ENCODE measurements around the gene LOX.

The LOX gene

GRCh38 chr5:122078116-122079110 is at the start of gene LOX:
TSS of gene LOX (minus strand) at chr5:122078259. CDS start at chr5:122077985, 274 bp downstream.
- peak; percentile 95 for DNase-seq (ENCODE audit: low read depth)

GRCh38 chr5:122126756-122127321 is 48.8 kb upstream of the LOX start:
- DNase-seq (ENCODE audit: low read depth) = no peak

GRCh38 chr5:122126177-122126755 is 48.2 kb upstream of the LOX start:
- DNase-seq (ENCODE audit: low read depth) = no peak

- DNase-seq (ENCODE audit: low read depth) = no peak
Observed at GRCh38 chr5:122124766-122125165, 46.7 kb upstream of the LOX start.

- DNase-seq (ENCODE audit: low read depth) = no peak
Observed at GRCh38 chr5:122121479-122122465, 43.7 kb upstream of the LOX start.

GRCh38 chr5:122120957-122121356 is 42.9 kb upstream of the LOX start:
- DNase-seq (ENCODE audit: low read depth) = no peak

GRCh38 chr5:122120493-122120892 is 42.4 kb upstream of the LOX start:
- no peak for DNase-seq (ENCODE audit: low read depth)

- no peak for DNase-seq (ENCODE audit: low read depth)
Observed at GRCh38 chr5:122119205-122119604, 41.1 kb upstream of the LOX start.

- no peak for DNase-seq (ENCODE audit: low read depth)
Observed at GRCh38 chr5:122118356-122118948, 40.4 kb upstream of the LOX start.

- no peak for DNase-seq (ENCODE audit: low read depth)
Observed at GRCh38 chr5:122114501-122114900, 36.4 kb upstream of the LOX start.

- no peak for DNase-seq (ENCODE audit: low read depth)
Observed at GRCh38 chr5:122112733-122113558, 34.9 kb upstream of the LOX start.

- DNase-seq (ENCODE audit: low read depth) = no peak
Observed at GRCh38 chr5:122112063-122112462, 34.0 kb upstream of the LOX start.

GRCh38 chr5:122111460-122111859 is 33.4 kb upstream of the LOX start:
- DNase-seq (ENCODE audit: low read depth) = no peak

GRCh38 chr5:122110987-122111386 is 32.9 kb upstream of the LOX start:
- no peak for DNase-seq (ENCODE audit: low read depth)

GRCh38 chr5:122107016-122107415 is 29.0 kb upstream of the LOX start:
- no peak for DNase-seq (ENCODE audit: low read depth)

GRCh38 chr5:122105909-122106308 is 27.9 kb upstream of the LOX start:
- DNase-seq (ENCODE audit: low read depth) = no peak

GRCh38 chr5:122102825-122103224 is 24.8 kb upstream of the LOX start:
- DNase-seq (ENCODE audit: low read depth) = peak; percentile 84

GRCh38 chr5:122101636-122102285 is 23.7 kb upstream of the LOX start:
- peak; percentile 72 for DNase-seq (ENCODE audit: low read depth)

GRCh38 chr5:122099060-122099790 is 21.2 kb upstream of the LOX start:
- no peak for DNase-seq (ENCODE audit: low read depth)
